H4 (cell line): ENCODE measurements around the gene DLG2. TPM values are rescaled to one million over a fixed set of nuclear protein-coding genes. Genes with fewer than 3 reads are reported as not detected.
A peak's percentile ranks its signal among the peaks of the same experiment; 100 is the strongest.

Experiments used
- DNase-seq: peaks from one replicate; pipeline ENCODE4 v3.0.0-alpha.2; 2015; ENCODE audit warnings: low spot score
- total RNA-seq: library from RNA; depleted of rRNA; stranded (reverse); fragments of >200 nt; shearing (Covaris generic); gene quantifications from 2 replicates; pipeline ENCODE4 v1.2.3, GENCODE V29; 2014

The DLG2 gene
- total RNA-seq, 1 experiment from 2014 or later, result 2.6 TPM

DNA sequence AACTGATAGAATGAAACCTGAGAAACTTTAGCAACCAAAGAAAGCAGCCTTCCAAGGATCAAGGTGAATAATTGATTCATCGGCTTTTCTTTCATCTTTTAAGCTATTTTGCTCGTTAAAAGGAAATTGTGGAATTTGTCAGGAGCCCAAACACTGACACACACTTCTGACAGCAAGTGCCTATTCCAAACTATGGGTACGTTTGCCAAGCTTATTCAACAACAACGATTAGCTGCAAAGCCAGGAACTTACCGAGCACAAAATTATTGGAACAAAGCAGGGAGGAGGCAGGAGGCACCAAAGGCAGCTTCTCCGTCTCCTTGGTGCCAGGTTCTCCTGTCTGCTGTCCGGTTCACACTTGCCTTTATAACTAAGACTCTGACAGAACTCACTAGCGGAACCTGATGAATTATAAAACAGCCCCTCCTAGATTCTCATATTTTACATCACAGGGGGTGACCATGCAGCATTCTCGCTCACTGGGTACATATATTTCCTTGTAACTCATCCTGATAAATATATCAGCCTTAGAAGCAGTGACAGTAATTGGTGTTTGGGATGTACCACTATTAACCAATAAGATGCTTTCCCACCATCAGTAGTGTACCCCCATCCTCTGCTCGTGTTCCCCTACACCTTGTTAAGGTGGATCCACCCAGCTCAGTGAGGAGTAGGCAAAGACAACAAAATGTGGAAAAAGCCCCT lies 1945.1 kb downstream of the DLG2 start:
- DNase-seq, result no peak

GRCh38 chr11:83681031-83681781 lies 1945.9 kb downstream of the DLG2 start:
- peak; percentile 6 for DNase-seq

- no peak for DNase-seq
Measured at GRCh38 chr11:83680321-83680720, 1946.8 kb downstream of the DLG2 start.

DNA sequence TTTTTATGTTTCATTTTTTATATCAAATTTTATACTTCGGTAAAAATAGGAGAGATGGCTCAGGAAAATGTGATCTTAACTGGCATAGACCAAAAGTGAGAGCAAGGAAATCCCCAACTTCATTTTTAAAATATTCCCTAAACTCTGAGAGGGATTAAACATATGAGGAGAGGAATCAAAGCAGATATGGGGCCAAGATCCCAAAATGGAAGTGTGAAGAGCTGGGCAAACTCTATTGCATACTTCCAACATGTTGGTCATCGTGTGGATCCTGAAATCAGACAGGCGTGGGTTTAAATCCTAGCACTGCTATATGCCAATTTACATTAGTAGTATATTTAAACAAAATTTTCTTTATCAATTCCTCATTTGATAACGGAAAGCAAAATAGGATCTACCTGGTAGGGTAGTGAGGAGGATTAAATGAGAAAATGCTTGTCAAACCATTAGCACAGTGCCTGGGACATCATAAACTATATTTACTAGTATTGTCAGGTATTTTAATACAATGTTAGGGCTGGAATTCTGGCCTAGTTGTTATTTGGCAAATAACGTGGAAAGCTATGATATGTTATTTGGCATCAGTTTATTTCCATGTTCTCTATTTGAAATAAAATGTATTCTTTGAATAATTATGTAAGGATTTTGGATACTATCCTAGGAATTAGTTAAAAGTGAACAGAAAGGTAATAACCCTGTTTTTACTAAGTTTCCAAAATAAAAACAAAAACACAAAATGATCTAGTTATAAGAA lies 1948.1 kb downstream of the DLG2 start:
- DNase-seq, result no peak

DNA sequence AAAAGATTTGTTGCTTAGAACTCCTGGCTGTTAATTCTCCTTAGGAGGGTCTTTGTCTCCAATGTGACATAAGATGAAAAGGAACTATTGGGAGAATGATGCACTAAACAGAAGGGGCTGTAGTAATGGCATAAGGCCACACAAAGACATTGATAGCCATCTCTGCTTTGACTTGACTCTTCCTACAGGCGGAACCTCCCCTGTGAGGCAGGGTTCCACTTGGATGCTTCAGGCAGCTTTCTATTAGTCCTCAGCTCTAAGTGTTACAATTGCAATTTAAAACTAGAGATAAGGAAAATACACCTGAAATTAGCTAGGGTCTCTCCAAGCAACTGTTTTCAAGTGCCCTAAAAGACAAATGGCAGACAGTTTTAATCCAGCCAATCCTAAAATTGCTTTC lies 1949.4 kb downstream of the DLG2 start:
- DNase-seq, result no peak

DNA sequence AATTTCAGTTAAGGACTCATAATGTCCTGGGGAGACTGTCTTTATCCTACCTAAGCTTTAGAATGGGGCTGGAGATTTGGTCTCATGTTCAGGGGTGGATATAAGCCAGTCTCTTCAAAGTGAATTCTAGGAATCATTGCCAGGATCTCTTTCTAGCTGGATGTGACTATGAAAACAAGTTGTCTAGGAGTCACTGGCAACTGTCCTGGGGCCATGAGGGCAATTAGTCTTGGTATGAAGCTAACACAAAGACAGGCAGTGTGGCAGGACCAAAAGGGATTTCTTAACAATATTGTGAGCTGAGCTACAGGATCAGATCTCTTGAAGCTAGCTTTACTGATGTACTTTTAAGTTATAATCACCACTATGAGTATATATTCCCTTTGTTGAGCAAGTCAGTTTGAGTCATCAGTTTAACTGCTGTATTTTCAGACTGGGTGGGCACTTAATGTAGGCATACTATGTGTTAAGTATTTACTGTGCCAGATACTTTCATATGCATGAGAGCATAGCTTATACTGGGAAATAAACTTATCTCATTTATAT lies 1951.0 kb downstream of the DLG2 start:
- DNase-seq, result no peak

- no peak for DNase-seq
Measured at GRCh38 chr11:83674102-83674896, 1952.8 kb downstream of the DLG2 start.

- no peak for DNase-seq
Measured at GRCh38 chr11:83671289-83671688, 1955.9 kb downstream of the DLG2 start.

DNA sequence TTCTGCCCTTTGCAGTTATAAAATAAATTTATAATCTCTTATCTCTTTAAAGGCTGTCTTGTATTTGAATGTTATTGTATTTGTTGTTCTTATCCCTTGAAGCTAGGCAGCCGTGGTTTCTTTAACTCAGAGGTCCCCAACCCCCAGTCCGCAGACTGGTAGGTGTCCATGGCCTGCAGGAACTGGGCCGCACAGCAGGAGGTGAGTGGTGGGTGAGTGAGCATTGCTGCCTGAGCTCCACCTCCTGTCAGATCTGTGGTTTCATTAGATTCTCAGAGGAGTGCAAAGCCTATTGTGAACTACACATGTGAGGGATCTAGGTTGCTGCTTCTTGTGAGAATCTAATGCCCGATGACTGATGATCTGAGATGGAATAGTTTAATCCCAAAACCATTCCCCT lies 1961.0 kb downstream of the DLG2 start:
- DNase-seq, result no peak

GRCh38 chr11:83663988-83664387 lies 1963.2 kb downstream of the DLG2 start:
- DNase-seq, result no peak

- DNase-seq, result no peak
Measured at GRCh38 chr11:83663446-83663845, 1963.7 kb downstream of the DLG2 start.

- DNase-seq, result no peak
Measured at GRCh38 chr11:83662494-83662893, 1964.7 kb downstream of the DLG2 start.

DNA sequence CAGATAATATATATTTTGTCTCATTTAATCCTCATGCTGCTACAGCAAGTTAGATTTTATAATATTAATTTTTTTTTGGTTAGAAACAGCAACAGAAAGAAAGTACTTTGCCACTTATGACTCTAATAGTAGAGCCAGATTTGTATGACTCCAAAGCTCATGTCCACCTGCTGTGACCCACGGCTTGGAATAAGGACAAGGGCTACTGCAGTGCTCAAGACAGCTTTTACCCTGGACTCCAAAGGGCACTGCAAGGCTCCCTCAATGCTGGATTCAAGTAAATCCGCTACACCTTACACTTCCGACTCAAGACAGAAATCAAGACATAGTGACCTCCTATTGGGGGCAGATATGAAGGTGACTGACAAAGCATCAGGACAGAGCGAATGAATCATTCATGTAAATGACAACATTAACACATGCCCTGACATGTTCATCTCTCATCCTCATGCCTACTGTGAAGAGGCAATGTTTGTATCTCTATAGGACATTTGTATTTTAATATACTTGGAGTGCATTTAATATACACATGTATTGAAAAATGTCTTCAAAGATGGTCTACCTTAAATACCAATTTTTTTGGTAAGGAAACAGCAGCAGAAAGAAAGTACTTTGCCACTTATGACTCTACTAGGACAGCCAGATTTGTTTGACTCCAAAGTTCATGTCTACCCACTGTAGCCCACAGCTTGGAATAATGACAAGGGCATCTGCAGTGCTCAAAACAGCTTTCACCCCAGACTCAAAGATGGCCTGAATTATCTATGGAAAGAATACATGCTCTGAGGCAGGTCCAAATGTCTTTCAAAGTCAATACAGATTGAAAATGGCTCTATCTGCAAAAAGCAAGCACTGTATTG lies 1965.4 kb downstream of the DLG2 start:
- no peak for DNase-seq

GRCh38 chr11:83659466-83659865 lies 1967.7 kb downstream of the DLG2 start:
- DNase-seq, result no peak

DNA sequence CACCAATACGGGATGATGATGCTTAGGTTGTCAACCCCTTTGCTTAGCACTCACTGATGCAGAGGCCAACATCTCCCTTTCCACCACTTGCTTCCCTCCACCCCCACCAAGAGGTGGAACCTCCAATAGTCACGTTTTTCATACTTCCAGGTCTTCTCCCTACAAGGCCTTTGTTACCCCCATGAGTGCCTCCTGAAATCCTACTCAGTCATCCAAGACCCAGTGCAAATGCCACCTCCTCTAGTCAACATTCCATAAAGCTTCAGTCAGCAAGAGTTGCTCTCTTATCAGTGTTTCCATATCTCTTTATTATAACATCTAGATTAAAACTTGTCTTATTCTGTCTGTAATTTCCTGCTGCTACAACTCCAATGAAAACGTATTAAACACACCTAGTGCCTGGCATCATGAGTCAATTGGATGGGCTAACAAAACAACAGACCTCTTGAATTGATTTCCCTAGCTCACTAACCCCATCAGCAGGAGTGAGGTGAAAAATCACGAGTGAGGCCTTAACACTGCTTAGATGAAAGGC lies 1970.3 kb downstream of the DLG2 start:
- DNase-seq, result no peak

DNA sequence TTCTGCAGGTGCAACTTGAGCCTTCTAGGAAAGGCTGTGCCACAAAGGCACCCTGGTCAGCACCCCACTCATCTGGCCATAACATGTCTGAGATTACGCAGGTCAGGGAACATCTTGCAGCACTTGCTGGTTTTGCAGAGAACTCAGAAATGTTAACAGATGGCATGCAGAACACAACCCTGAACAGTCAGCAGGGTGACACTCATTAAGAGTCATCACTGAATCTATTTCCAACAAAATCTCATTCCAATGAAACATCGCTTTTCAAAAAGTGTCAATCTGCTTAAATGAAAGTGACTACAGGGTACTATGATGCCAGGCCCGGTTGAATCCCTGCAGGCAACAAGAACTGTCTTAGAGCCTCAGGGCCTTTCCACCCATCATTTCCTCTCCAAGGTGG lies 1971.2 kb downstream of the DLG2 start:
- no peak for DNase-seq

GRCh38 chr11:83649528-83649855 lies 1977.7 kb downstream of the DLG2 start:
- no peak for DNase-seq

DNA sequence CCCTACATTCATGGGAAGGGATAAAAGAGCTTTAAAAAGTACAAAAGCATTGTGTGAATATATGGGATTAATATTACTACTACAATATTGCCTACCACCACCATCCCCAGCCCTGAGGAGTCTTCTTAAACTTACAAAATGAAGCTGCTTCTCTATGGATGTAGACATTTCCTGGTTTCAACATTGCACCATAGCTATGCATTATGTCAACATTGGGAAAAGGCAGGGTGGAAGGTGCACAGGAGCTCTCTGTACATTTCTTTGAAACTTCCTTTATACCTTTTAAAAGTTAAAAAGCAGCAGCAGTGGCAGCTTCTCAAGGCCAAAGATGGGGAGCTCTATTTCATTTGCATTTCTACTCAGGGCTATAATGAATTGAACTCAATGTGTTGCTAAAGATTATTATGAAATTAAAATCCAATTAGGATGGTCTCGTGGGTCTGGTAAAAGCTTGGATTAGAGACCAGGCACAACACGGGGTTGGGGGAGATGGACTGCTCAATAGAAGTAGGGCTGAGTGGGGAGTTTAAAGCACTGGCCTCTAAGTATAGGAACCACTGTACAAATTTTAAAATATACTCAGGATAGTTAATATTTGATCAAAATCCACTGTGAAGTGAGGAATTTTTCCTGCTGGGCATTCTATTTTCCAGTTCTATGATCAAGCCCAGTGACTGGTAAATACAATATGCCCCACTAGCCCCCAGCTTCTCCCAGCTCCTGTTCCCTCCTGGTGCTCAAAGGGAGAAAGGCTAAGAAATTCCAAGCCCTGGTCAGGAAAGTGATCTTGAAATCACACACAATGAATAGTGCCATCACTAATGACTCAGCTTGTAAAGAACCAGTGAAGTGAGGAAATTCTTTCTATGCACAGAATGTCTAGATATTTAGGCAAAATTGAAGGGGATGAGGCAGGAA lies 1978.3 kb downstream of the DLG2 start:
- DNase-seq, result no peak

GRCh38 chr11:83645561-83645960 lies 1981.6 kb downstream of the DLG2 start:
- no peak for DNase-seq
